ENCODE measurements around the gene NUP54.

DNA sequence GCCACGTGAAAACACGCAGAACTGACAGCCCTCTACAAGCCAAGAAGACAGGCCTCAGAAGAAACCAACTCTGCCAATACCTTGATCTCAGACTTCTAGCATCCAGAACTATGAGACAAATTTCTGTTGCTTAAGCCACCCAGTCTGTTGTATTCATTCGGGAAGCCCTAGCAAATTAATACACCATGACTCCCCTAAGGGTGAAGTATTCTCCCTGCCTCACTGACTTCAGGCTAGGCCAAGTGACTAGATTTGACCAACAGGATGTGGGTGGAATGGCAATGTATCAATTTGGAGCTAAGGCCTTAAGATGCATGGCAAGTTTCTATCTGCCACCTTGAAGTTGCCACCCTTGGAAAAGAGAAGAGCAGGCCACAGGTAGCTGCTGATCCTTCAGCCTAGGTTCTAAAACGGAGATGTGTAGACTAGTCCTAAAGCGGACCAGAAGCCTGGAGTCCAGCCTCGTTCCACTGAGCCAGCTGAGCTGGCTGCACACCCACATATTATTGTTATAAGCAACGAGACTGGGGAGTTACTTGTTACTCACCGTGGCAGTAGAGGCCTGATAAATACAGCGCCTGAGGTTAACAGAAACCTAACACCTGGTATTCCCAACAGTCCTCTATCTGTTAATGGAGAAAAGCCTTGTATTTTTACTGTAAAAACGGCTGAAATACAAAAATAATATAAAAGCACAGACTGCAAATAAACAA is 49.0 kb upstream of the NUP54 start:
- TF ChIP-seq, protein P1, sequence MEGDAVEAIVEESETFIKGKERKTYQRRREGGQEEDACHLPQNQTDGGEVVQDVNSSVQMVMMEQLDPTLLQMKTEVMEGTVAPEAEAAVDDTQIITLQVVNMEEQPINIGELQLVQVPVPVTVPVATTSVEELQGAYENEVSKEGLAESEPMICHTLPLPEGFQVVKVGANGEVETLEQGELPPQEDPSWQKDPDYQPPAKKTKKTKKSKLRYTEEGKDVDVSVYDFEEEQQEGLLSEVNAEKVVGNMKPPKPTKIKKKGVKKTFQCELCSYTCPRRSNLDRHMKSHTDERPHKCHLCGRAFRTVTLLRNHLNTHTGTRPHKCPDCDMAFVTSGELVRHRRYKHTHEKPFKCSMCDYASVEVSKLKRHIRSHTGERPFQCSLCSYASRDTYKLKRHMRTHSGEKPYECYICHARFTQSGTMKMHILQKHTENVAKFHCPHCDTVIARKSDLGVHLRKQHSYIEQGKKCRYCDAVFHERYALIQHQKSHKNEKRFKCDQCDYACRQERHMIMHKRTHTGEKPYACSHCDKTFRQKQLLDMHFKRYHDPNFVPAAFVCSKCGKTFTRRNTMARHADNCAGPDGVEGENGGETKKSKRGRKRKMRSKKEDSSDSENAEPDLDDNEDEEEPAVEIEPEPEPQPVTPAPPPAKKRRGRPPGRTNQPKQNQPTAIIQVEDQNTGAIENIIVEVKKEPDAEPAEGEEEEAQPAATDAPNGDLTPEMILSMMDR (IDR thresholded peaks at IDR 0.05): no peak
- no peak for TF ChIP-seq POLR2A (IDR thresholded peaks at IDR 0.05)

All from prostate gland (tissue), 2 donors.